HG03108 (cell line): ENCODE data around the gene CRACDL.
"Not testable (repeated sequence)": the region's sequence is repeated elsewhere in the genome, so short reads cannot be mapped to it uniquely, and the experiment has no call there.

Experiments used
- ATAC-seq: cut with Tn5 transposase; IDR thresholded peaks from one replicate; pipeline ENCODE4 v1.9.1; 2021; ENCODE audit warnings: moderate library complexity; ENCODE audit not compliant: unreplicated experiment

CRACDL gene

GRCh38 chr2:98908931-98909316 lies 27.1 kb downstream of the CRACDL start:
- no peak for ATAC-seq

DNA sequence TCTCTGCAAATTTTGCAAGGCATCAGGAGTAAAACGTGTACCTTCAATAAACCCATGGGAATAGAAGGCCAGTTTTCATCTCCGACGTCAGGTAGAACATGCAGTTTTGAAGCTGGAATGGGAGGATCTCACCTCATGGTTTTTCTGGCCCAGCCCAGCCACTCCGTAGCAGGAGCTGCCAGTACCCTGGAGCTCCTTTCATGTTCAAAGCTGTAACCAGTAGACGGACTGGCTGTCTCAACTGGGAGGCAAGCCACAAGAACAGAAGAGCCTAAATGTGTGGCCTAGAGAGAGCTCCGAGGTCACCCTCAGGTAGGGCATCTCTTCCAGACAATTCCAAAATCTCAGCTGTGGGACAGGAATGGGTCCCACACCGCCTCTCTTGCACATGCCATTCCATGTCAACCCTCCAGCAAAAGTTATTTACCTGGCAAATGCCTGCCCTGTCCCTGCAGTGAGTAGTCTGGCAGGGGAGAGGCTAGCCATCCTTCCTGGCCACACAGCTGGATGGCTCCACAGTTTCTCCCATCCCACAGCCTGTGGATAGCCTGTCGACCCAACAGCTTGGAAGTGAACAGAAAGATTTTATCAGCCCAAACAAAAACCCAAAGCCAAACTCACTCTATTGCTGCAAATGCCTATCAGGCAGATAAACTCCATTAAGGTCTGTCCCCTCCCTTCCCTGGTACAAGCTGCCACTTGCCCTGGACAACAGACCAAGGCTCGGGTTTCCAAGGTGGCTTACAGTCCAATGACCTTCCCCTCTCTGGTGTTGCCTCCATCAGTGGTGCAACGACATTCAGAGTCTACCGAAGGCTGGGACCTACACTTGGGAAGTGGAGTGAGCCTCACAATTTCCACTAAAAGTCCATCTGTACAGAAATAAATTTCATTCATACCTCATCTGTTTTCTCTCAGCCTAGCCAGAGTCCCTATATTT lies 27.8 kb downstream of the CRACDL start:
- ATAC-seq: no peak

DNA sequence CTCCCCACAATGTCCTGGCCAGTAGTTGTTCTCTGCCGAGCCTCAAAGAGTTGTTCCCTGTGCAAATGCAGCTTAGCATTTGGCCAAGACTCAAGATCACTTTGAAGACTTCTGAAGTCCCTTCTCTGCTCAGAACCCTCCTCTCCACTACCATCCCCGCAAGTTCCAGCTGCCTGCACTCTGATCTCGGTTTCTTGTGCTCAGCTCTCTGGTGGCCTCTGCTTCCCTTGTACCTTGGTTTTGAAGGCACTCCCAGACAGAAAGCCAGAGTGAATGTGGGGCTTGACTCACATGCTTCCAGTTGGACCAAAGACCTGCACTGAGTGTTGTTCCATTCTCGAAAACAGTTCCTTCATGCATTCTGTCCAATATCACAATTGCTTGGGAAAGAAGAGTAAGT lies 28.6 kb downstream of the CRACDL start:
- ATAC-seq: no peak

- no peak for ATAC-seq
Observed at GRCh38 chr2:98903767-98904485, 32.1 kb downstream of the CRACDL start.

GRCh38 chr2:98903064-98903355 lies 33.0 kb downstream of the CRACDL start:
- no peak for ATAC-seq

DNA sequence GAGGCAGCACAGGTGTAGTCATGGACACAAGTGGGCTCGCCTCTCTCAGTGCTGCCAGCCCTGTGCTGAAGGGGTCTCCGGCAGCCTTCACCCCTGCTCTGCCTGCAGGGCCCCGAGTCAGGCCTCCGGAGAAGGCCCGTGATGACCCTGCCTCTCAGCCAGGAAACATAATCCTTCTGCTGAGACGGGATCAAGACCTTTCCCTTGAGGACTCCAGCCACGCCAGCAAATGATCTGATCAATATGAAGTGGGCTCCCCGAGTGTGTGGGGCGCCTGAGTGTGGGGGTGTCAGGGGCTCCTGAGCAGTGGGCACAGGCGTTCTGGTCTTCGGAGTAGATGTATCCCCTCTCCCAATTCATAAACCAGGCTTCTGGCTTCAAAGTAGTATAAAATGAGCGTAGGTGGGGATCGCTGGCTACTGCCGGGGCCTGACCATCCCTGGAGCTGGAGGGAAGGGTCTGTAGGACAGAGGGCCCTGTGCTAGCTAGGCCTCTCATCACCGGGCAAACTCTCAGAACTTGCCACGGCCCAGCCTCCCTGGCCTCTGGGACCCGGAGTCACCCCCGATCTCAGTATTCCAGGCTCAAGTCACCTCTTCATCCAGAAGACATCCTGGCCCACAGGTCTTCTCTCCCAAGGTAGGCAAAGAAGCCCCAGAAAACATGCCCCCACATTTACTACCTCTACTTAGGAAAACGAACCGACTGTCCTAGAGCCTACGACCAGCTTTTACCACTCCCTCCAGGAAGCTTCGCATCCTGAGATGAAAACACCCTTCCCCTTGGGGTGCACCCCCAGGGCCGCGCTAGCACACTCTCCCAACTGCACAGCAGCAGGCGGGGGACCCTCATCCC lies 33.6 kb downstream of the CRACDL start:
- ATAC-seq: no peak

- no peak for ATAC-seq
Observed at GRCh38 chr2:98901702-98902101, 34.3 kb downstream of the CRACDL start.

GRCh38 chr2:98901291-98901690 lies 34.7 kb downstream of the CRACDL start:
- no peak for ATAC-seq

DNA sequence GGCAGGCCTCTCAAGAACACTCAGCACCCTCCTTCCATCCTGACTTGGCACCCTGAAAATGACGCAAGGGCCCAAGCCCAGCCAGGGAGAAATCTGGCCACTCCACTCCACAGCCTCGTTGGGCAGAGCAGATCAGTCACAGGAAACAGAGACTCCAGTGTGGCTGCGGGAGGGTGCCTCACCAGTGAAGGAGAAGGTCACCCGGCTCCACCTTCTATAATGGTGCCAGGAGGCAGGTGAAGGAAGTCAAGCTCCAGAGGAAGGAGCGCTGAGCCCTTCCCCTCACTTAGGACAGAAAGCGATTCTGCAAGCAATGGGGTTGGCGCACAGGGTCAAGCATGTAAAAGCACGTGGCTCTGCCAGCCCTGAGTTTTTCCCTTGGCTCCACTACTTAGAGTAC lies 35.3 kb downstream of the CRACDL start:
- no peak for ATAC-seq

GRCh38 chr2:98899703-98900078 lies 36.3 kb downstream of the CRACDL start:
- ATAC-seq: not testable (repeated sequence)

- no peak for ATAC-seq
Observed at GRCh38 chr2:98899041-98899702, 36.9 kb downstream of the CRACDL start.

DNA sequence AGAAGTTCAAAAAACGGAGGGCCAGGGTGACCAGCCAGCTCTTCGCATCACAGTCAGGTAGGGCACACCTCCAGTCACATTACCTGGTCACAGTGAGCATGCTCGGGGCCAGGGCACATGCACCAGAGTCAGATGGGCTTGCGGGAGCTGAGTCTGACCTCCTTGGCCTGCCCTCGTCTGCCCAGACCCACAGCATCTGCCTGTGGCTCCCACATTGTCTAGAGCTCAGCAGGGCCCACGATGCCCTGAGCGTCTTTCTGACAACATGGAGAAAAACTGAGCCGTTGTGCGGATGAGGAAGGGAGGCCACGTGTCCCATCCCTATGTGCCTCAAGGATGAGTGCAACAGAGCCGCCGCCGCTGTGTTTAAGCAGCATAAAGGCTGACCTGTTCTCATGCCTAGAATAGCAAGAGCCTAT lies 37.6 kb downstream of the CRACDL start:
- no peak for ATAC-seq

DNA sequence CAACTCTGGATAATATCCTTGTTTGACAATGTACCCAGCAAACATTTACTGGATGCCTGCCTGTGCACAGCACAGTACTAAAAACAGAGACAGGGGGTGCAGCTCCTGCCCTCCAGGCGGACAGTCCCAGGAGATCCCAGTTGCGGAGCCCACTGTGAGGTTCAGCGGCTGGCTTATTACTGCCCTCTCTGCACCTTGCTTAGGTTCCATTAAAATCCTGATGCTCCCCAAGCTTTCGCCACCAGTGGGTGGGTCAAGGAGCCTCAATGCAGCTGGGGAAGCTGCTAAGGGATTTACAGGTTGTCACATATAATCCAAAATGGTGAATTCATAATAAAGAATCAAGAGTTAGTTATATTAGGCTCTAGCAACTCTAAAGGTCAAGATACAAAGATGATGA lies 38.3 kb downstream of the CRACDL start:
- no peak for ATAC-seq

DNA sequence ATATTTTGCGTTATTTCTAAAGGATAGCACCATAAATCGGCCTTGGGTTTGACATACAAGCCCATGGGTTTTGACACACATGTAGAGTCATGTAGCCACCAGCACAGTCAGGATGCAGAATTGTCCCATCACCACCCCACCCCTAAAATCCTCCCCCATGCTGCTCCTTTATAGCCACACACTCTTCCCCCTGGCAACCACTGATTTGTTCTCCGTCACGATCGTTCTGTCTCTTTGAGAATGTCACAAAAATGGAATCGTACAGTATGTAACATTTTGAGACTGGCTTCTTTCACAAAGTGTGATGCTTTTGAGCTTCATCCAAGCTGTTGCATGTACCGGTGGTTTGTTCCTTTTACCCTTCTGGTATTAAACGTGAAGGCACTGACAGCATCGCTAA lies 39.1 kb downstream of the CRACDL start:
- no peak for ATAC-seq

DNA sequence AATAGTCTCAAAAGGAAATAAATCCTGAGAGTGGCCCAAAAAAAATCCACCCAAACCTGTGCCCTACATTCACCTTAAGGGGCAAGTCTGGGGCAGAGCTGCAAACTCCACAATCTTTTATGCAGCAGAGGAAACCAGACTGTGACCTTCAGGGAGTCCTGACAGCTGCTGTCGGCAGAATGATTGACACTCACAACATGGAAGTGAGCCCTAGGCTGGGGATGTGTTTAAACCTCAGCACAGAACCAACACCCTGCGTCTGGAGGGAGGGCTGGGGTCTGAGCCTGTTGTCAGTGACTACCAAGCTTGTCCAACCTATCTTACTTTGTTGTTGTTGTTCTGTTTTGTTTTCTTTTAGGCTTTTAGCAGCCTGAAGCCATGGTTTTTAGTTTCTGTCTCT lies 39.6 kb downstream of the CRACDL start:
- no peak for ATAC-seq

DNA sequence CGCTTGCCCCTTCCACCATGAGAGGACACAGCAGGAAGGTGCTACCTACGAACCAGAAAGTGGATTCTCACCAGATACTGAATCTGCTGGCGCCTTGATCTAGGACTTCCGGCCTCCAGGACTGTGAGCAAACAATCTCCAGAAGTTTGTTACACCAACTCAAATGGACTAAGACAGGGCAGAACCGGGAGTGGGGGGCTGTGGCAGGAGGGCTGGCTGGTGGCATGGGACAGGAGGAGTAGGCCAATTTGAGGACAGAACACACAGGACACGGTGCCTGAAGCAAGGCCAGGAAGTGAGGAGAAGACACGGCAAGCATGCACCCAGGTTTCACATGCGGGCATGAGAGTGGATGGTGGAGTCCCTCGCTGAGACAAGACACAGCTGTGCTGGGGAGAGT lies 40.1 kb downstream of the CRACDL start:
- no peak for ATAC-seq

- ATAC-seq: no peak
Observed at GRCh38 chr2:98895221-98895620, 40.8 kb downstream of the CRACDL start.

GRCh38 chr2:98894331-98895000 lies 41.6 kb downstream of the CRACDL start:
- no peak for ATAC-seq

DNA sequence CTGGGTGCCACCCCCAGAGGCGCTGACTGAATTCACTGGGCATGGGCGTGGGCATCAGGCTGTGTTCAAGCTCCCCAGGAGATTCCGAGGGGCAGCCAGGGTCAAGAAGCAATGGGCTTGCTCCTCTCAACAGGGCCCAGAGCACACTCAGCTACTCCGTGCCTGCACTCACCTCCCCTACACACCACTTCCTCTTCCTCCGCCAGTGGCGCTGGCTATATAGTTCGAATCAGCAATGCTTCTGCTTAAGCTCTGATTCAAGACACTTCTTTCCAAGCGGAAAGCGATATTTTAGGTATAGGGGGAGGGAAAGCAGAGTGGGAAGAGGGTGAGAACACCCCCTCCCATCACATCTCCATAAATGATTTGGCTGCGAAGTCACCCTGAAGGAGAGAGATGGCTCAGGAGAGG lies 42.1 kb downstream of the CRACDL start:
- no peak for ATAC-seq

- no peak for ATAC-seq
Observed at GRCh38 chr2:98892871-98893270, 43.2 kb downstream of the CRACDL start.
